ENCODE results near the gene RHNO1.

DNA sequence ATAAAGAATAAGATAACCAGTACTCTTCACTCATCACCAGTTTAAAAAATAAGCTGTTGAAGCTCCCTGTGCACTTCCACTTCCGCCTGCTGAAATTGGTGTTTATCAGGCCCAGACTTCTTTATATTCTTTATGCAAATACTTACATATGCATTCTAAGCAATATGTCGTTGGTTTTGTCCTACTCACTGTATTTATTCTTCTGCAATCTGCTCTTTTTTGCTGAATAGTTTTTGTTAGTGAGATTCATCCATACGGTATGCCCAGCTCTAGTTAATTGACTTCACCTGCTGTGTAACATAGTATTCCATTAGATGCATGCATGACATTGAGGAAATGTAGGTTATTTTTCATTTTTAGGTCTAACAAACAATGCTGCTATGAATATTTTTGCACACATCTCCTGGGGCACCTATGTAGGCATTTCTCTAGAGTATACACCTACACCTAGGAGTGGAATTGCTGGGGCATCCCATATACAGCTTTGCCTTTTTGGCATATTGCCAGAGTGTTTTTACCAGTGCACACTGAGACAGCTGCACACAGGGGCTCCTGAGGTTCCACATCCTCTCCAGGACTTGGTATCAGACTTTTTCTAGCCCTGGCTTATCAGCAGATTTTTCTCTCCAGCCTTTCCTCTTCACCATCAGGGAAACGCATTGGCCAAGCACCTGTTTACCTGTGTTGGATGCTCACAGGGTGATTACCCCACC, 41.2 kb upstream of the RHNO1 start:
- TF ChIP-seq, protein P1, sequence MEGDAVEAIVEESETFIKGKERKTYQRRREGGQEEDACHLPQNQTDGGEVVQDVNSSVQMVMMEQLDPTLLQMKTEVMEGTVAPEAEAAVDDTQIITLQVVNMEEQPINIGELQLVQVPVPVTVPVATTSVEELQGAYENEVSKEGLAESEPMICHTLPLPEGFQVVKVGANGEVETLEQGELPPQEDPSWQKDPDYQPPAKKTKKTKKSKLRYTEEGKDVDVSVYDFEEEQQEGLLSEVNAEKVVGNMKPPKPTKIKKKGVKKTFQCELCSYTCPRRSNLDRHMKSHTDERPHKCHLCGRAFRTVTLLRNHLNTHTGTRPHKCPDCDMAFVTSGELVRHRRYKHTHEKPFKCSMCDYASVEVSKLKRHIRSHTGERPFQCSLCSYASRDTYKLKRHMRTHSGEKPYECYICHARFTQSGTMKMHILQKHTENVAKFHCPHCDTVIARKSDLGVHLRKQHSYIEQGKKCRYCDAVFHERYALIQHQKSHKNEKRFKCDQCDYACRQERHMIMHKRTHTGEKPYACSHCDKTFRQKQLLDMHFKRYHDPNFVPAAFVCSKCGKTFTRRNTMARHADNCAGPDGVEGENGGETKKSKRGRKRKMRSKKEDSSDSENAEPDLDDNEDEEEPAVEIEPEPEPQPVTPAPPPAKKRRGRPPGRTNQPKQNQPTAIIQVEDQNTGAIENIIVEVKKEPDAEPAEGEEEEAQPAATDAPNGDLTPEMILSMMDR (IDR thresholded peaks at IDR 0.05) = no peak
- no peak for TF ChIP-seq POLR2A (IDR thresholded peaks at IDR 0.05)
